HepG2 (cell line): ENCODE results near the gene PLCD4. TPM values are rescaled to one million over a fixed set of nuclear protein-coding genes. Genes with fewer than 3 reads are reported as not detected.

Experiments used
- CHCHD3 ChIP-seq: sonication (generic); formaldehyde crosslinking; IDR thresholded peaks from 2 replicates; pipeline ENCODE4 v1.8.0; 2022; ENCODE audit warnings: mild to moderate bottlenecking, missing genetic modification reagents, moderate library complexity
- EZH2 ChIP-seq: conservative IDR thresholded peaks from 2 replicates; pipeline ENCODE4 v1.6.1; 2012; ENCODE audit warnings: mild to moderate bottlenecking, low read depth, low read length, moderate library complexity
- GABPB1 ChIP-seq: IDR thresholded peaks from 2 replicates; pipeline ENCODE4 v1.6.1; 2016; ENCODE audit warnings: mild to moderate bottlenecking, missing genetic modification reagents, moderate library complexity, missing compliant biosample characterization
- GTF3A ChIP-seq: sonication (generic); formaldehyde crosslinking; conservative IDR thresholded peaks from 2 replicates; pipeline ENCODE4 v1.4.0; 2020; ENCODE audit warnings: mild to moderate bottlenecking, missing genetic modification reagents
- HOXA7 ChIP-seq: sonication (generic); formaldehyde crosslinking; IDR thresholded peaks from 2 replicates; pipeline ENCODE4 v1.8.1; 2022; ENCODE audit warnings: mild to moderate bottlenecking, missing genetic modification reagents, moderate library complexity
- KAT8 ChIP-seq: IDR thresholded peaks from 2 replicates; pipeline ENCODE4 v1.6.1; 2016; ENCODE audit warnings: missing genetic modification reagents, missing compliant biosample characterization
- LRRFIP1 ChIP-seq: sonication (generic); formaldehyde crosslinking; conservative IDR thresholded peaks from 2 replicates; pipeline ENCODE4 v1.4.0; 2020; ENCODE audit warnings: missing genetic modification reagents
- MLX ChIP-seq: IDR thresholded peaks from 2 replicates; pipeline ENCODE4 v1.6.1; 2016
- POGK ChIP-seq: sonication (generic); formaldehyde crosslinking; conservative IDR thresholded peaks from 2 replicates; pipeline ENCODE4 v1.8.0; 2022; ENCODE audit warnings: mild to moderate bottlenecking, moderate library complexity, missing genetic modification reagents
- RBAK ChIP-seq: sonication (generic); formaldehyde crosslinking; IDR thresholded peaks from 2 replicates; pipeline ENCODE4 v1.5.1; 2020; ENCODE audit warnings: mild to moderate bottlenecking, missing genetic modification reagents
- RBM39 ChIP-seq: fragments of 200-400 bp; formaldehyde crosslinking; IDR thresholded peaks from one replicate; pipeline ENCODE4 v1.6.1; 2018; ENCODE audit warnings: antibody characterized with exemption, mild to moderate bottlenecking, low read depth, low read length; ENCODE audit not compliant: poor library complexity, severe bottlenecking
- REL ChIP-seq: sonication (generic); formaldehyde crosslinking; conservative IDR thresholded peaks from 2 replicates; pipeline ENCODE4 v1.8.0; 2022; ENCODE audit warnings: mild to moderate bottlenecking, missing genetic modification reagents, moderate library complexity
- SAFB2 ChIP-seq: sonication (generic); formaldehyde crosslinking; IDR thresholded peaks from 2 replicates; pipeline ENCODE4 v1.5.1; 2020; ENCODE audit warnings: missing genetic modification reagents, low read depth, mild to moderate bottlenecking, borderline replicate concordance
- SMAD3 ChIP-seq: sonication (generic); formaldehyde crosslinking; IDR thresholded peaks from 2 replicates; pipeline ENCODE4 v1.4.0; 2020; ENCODE audit warnings: missing genetic modification reagents
- SNAI1 ChIP-seq: sonication (generic); formaldehyde crosslinking; IDR thresholded peaks from 2 replicates; pipeline ENCODE4 v1.5.0; 2020; ENCODE audit warnings: mild to moderate bottlenecking, missing genetic modification reagents, borderline replicate concordance
- SP5 ChIP-seq: IDR thresholded peaks from 2 replicates; pipeline ENCODE4 v1.6.1; 2016; ENCODE audit warnings: low read depth, borderline replicate concordance
- STAG1 ChIP-seq: sonication (generic); formaldehyde crosslinking; IDR thresholded peaks from 2 replicates; pipeline ENCODE4 v1.4.0; 2020; ENCODE audit warnings: missing genetic modification reagents
- ZFYVE20 ChIP-seq: sonication (generic); formaldehyde crosslinking; IDR thresholded peaks from 2 replicates; pipeline ENCODE4 v1.8.0; 2023; ENCODE audit warnings: low read depth, mild to moderate bottlenecking, moderate library complexity, missing genetic modification reagents, borderline replicate concordance
- ZMAT3 ChIP-seq: sonication (generic); formaldehyde crosslinking; conservative IDR thresholded peaks from 2 replicates; pipeline ENCODE4 v1.7.0; 2021; ENCODE audit warnings: missing genetic modification reagents
- ZNF235 ChIP-seq: sonication (generic); formaldehyde crosslinking; IDR thresholded peaks from 2 replicates; pipeline ENCODE4 v1.8.1; 2023; ENCODE audit warnings: mild to moderate bottlenecking, missing genetic modification reagents, borderline replicate concordance
- ZNF292 ChIP-seq: sonication (generic); formaldehyde crosslinking; IDR thresholded peaks from 2 replicates; pipeline ENCODE4 v1.8.1; 2022; ENCODE audit warnings: mild to moderate bottlenecking, low read depth, missing genetic modification reagents, borderline replicate concordance
- ZNF44 ChIP-seq: sonication (generic); formaldehyde crosslinking; IDR thresholded peaks from 2 replicates; pipeline ENCODE4 v1.5.1; 2020; ENCODE audit warnings: mild to moderate bottlenecking, missing genetic modification reagents
- ZNF569 ChIP-seq: sonication (generic); formaldehyde crosslinking; IDR thresholded peaks from 2 replicates; pipeline ENCODE4 v1.5.0; 2020; ENCODE audit warnings: mild to moderate bottlenecking, missing genetic modification reagents, moderate library complexity, borderline replicate concordance
- ZNF615 ChIP-seq: sonication (generic); formaldehyde crosslinking; IDR thresholded peaks from 2 replicates; pipeline ENCODE4 v1.5.0; 2020; ENCODE audit warnings: mild to moderate bottlenecking, missing genetic modification reagents, borderline replicate concordance
- ZNF75D ChIP-seq: sonication (generic); formaldehyde crosslinking; IDR thresholded peaks from 2 replicates; pipeline ENCODE4 v1.8.1; 2023; ENCODE audit warnings: missing genetic modification reagents, mild to moderate bottlenecking, borderline replicate concordance
- polyA plus RNA-seq, 8 experiments: library from polyadenylated mRNA; depleted of rRNA in 3 of 8; stranded (reverse) in 7 of 8; unstranded in 1 of 8; fragments of >200 nt; fragmentation: Illumina TruSeq in 4 of 8; extraction: Trizol in 4 of 8; gene quantifications; 2 replicates each; pipeline versions ENCODE4 v1.2.1 to v1.2.3, GENCODE V29; 2011 to 2016; ENCODE audit warnings: low read depth in 4 of 8, missing spikeins in 1 of 8, mixed read lengths in 1 of 8; ENCODE audit not compliant: insufficient read depth in 1 of 8
- total RNA-seq, 5 experiments: library from RNA; depleted of rRNA; stranded (reverse); fragments of >200 nt; fragmentation: Illumina TruSeq; extraction: Trizol; gene quantifications; 2 replicates each; pipeline ENCODE4 v1.2.3, GENCODE V29; 2016; ENCODE audit warnings: low read depth in 1 of 5

PLCD4 gene
- total and polyA plus RNA-seq, 2 of the 13 experiments (the other 11 are each of a cell fraction or from before 2014, with no cell fraction given): 0.26 TPM; not detected in 1

- TF ChIP-seq MLX (CRISPR knock-in tag): no peak
- no peak for TF ChIP-seq LRRFIP1 (CRISPR knock-in tag)
- TF ChIP-seq HOXA7: no peak
- TF ChIP-seq ZNF569 (CRISPR knock-in tag): no peak
- no peak for TF ChIP-seq ZNF44 (CRISPR knock-in tag)
- TF ChIP-seq ZNF75D (CRISPR knock-in tag): peak; percentile 88; the same call in 1 of the 2 replicates
- TF ChIP-seq ZMAT3 (CRISPR knock-in tag): 0 out of 2 replicates have a peak, but pooled peaks have one; percentile 10
- TF ChIP-seq SP5 (CRISPR knock-in tag): no peak
- TF ChIP-seq CHCHD3 (CRISPR knock-in tag): no peak
- TF ChIP-seq RBM39: peak; percentile 79
- TF ChIP-seq REL (CRISPR knock-in tag): peak; percentile 86
- TF ChIP-seq ZFYVE20 (CRISPR knock-in tag): no peak
- TF ChIP-seq POGK (CRISPR knock-in tag): no peak
- no peak for TF ChIP-seq EZH2
- TF ChIP-seq ZNF292 (CRISPR knock-in tag): no peak
- peak; percentile 36; the same call in 1 of the 2 replicates for TF ChIP-seq SNAI1 (CRISPR knock-in tag)
- TF ChIP-seq SAFB2 (CRISPR knock-in tag): peak; percentile 75; the same call in 1 of the 2 replicates
- no peak for TF ChIP-seq STAG1 (CRISPR knock-in tag)
- TF ChIP-seq GABPB1 (CRISPR knock-in tag): peak; percentile 99
- TF ChIP-seq ZNF235 (CRISPR knock-in tag): peak; percentile 72; the same call in 1 of the 2 replicates
- TF ChIP-seq SMAD3 (CRISPR knock-in tag): peak; percentile 15; the same call in 1 of the 2 replicates
- peak; percentile 4; the same call in 1 of the 2 replicates for TF ChIP-seq RBAK
- TF ChIP-seq ZNF615 (CRISPR knock-in tag): peak; percentile 83
- peak; percentile 79; the same call in 1 of the 2 replicates for TF ChIP-seq GTF3A (CRISPR knock-in tag)
- peak; percentile 97 for TF ChIP-seq KAT8 (CRISPR knock-in tag)
Measured at GRCh38 chr2:218671654-218672566, 64.2 kb downstream of the PLCD4 start, which contains the start of the genes RNF25 and STK36 (continued).
